C4-2B (cell line): Measurements from ENCODE around the gene SUN5.

Experiments used
- ZFX ChIP-seq: fragments of 450-650 bp; IDR thresholded peaks from 2 replicates; pipeline ENCODE4 v1.6.1; 2017
- TF ChIP-seq, protein P1 (sequence below): fragments of 450-650 bp; conservative IDR thresholded peaks from 2 replicates; pipeline ENCODE4 v1.5.1; 2017; ENCODE audit warnings: mild to moderate bottlenecking

DNA sequence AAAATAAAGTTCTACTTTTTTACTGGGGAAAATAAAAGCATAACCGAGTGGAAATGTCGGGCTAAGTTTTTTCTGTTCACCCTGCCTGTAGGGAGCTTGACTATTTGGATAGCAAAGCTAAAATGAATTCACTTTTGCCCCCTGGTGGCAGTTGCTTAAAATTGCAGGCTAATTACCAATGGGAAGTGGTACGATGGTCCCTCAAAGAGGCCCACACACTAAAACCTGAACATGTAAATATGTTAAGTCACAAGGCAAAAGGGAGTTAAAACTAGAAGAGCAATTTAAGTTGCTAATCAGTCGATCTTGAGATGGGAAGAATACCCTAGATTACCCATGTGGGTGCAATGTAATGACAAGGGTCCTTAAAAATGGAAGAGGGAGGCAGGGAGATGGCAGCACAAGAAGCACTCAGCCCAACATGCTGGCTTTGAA is 916 bp upstream of the SUN5 start:
- TF ChIP-seq, protein P1, sequence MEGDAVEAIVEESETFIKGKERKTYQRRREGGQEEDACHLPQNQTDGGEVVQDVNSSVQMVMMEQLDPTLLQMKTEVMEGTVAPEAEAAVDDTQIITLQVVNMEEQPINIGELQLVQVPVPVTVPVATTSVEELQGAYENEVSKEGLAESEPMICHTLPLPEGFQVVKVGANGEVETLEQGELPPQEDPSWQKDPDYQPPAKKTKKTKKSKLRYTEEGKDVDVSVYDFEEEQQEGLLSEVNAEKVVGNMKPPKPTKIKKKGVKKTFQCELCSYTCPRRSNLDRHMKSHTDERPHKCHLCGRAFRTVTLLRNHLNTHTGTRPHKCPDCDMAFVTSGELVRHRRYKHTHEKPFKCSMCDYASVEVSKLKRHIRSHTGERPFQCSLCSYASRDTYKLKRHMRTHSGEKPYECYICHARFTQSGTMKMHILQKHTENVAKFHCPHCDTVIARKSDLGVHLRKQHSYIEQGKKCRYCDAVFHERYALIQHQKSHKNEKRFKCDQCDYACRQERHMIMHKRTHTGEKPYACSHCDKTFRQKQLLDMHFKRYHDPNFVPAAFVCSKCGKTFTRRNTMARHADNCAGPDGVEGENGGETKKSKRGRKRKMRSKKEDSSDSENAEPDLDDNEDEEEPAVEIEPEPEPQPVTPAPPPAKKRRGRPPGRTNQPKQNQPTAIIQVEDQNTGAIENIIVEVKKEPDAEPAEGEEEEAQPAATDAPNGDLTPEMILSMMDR, result no peak; the same call in 1 of the 2 replicates
- TF ChIP-seq ZFX, result no peak
